Adrenal gland (tissue), 5 donors: Measurements from ENCODE around the gene MANSC4.

Source experiments
- POLR2A ChIP-seq, 2 donors: fragments of 450-650 bp; IDR thresholded peaks; one replicate each; pipeline ENCODE4 v1.6.1; 2017; ENCODE audit warnings: antibody characterized with exemption in 2 of 2, mild to moderate bottlenecking in 2 of 2, moderate library complexity in 1 of 2
- TF ChIP-seq, protein P1 (sequence below), 6 experiments: fragments of 450-650 bp in 4 of 6; fragments of 200-600 bp in 2 of 6; sonication (generic) in 1 of 6; IDR thresholded peaks; 1 replicate in 5 of 6; 2 replicates in 1 of 6; pipeline versions ENCODE4 v1.5.1 to v1.8.0; 2016 to 2021; ENCODE audit warnings: antibody characterized with exemption in 6 of 6, mild to moderate bottlenecking in 2 of 6, moderate library complexity in 1 of 6
- donor health status: DM: no; HTN: no; CAD: no.

DNA sequence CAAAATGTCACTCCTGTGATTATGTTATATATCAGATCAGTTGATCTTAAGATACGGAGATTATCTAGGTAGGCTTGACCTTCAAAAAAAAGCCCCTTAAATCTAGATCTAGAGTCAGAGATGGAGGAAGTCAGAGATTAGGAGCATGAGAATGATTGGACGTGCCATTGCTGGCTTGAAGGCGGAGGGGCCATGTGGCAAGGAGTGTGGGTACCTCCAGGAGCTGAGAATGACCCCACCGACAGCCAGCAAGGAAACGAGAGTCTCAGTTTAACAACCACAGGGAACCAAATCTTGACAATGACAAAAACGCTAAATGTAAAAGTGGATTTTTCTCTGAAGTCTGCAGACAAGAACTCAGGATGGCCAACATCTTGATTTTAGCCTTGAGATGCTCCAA lies 32.5 kb upstream of the MANSC4 start:
- TF ChIP-seq, protein P1, sequence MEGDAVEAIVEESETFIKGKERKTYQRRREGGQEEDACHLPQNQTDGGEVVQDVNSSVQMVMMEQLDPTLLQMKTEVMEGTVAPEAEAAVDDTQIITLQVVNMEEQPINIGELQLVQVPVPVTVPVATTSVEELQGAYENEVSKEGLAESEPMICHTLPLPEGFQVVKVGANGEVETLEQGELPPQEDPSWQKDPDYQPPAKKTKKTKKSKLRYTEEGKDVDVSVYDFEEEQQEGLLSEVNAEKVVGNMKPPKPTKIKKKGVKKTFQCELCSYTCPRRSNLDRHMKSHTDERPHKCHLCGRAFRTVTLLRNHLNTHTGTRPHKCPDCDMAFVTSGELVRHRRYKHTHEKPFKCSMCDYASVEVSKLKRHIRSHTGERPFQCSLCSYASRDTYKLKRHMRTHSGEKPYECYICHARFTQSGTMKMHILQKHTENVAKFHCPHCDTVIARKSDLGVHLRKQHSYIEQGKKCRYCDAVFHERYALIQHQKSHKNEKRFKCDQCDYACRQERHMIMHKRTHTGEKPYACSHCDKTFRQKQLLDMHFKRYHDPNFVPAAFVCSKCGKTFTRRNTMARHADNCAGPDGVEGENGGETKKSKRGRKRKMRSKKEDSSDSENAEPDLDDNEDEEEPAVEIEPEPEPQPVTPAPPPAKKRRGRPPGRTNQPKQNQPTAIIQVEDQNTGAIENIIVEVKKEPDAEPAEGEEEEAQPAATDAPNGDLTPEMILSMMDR (IDR thresholded peaks at IDR 0.05) = no peak
- no peak for TF ChIP-seq POLR2A (IDR thresholded peaks at IDR 0.05)
